PFSK-1 (cell line): ENCODE results near the gene PTAR1.

Experiments
- FOXP2 ChIP-seq: optimal IDR thresholded peaks from 2 replicates; pipeline ENCODE3; 2011; ENCODE audit warnings: borderline replicate concordance, control low read depth, inconsistent platforms; ENCODE audit not compliant: insufficient read depth; ENCODE audit errors: extremely low read length, extremely low read depth
- POLR2AphosphoS5 ChIP-seq: IDR thresholded peaks from 2 replicates; pipeline ENCODE4 v1.6.1; 2012; ENCODE audit warnings: low read depth, mild to moderate bottlenecking, control low read depth, low read length, moderate library complexity
- SIN3A ChIP-seq: IDR thresholded peaks from 2 replicates; pipeline ENCODE4 v1.6.1; 2012; ENCODE audit warnings: mild to moderate bottlenecking, low read length, moderate library complexity, borderline replicate concordance; ENCODE audit not compliant: insufficient read depth
- TAF1 ChIP-seq: IDR thresholded peaks from 2 replicates; pipeline ENCODE4 v1.6.1; 2012; ENCODE audit warnings: low read length, control low read depth, borderline replicate concordance; ENCODE audit not compliant: insufficient read depth
- TF ChIP-seq, protein P1 (sequence below), 2 experiments: IDR thresholded peaks; 2 replicates each; pipeline versions ENCODE4 v1.6.1 to v1.8.0; 2011 to 2012; ENCODE audit warnings: low read depth in 2 of 2, low read length in 2 of 2, control low read depth in 1 of 2, inconsistent platforms in 1 of 2, mild to moderate bottlenecking in 1 of 2, moderate library complexity in 1 of 2; ENCODE audit not compliant: insufficient read depth in 1 of 2

Gene PTAR1

DNA sequence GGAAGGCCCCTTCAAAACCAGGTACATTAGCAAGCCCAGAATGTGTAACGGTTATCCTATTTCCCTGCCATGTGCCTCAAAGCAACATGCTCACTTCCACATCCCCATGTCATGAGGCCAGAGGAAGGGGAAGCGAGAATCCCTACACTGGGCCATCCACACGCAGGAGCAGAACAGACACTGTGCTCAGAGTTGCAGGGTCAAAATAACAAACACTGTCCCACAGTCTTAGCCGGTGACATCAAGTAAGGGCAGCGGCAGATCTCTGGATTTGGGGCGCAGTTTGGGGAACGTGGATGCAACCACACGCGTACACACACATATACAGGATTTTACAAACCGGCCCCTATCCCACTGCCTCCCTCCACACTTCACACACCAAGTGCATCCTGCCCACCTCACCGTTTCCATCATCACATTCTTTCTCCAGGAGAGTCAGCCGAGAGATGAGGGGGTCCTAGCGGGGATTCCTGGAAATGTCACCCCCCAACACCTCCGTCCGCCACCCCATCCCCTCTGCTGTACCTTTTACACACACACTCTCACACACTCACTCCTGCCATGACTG, 88.4 kb downstream of the PTAR1 start:
- TF ChIP-seq FOXP2 (no peak), SIN3A (no peak), TAF1 (no peak), POLR2AphosphoS5 (no peak)
- TF ChIP-seq, protein P1, sequence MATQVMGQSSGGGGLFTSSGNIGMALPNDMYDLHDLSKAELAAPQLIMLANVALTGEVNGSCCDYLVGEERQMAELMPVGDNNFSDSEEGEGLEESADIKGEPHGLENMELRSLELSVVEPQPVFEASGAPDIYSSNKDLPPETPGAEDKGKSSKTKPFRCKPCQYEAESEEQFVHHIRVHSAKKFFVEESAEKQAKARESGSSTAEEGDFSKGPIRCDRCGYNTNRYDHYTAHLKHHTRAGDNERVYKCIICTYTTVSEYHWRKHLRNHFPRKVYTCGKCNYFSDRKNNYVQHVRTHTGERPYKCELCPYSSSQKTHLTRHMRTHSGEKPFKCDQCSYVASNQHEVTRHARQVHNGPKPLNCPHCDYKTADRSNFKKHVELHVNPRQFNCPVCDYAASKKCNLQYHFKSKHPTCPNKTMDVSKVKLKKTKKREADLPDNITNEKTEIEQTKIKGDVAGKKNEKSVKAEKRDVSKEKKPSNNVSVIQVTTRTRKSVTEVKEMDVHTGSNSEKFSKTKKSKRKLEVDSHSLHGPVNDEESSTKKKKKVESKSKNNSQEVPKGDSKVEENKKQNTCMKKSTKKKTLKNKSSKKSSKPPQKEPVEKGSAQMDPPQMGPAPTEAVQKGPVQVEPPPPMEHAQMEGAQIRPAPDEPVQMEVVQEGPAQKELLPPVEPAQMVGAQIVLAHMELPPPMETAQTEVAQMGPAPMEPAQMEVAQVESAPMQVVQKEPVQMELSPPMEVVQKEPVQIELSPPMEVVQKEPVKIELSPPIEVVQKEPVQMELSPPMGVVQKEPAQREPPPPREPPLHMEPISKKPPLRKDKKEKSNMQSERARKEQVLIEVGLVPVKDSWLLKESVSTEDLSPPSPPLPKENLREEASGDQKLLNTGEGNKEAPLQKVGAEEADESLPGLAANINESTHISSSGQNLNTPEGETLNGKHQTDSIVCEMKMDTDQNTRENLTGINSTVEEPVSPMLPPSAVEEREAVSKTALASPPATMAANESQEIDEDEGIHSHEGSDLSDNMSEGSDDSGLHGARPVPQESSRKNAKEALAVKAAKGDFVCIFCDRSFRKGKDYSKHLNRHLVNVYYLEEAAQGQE (IDR thresholded peaks at IDR 0.05; ENCODE audit: insufficient read depth in 1 of 2, low read depth in 2 of 2, low read length in 2 of 2), result no peak

DNA sequence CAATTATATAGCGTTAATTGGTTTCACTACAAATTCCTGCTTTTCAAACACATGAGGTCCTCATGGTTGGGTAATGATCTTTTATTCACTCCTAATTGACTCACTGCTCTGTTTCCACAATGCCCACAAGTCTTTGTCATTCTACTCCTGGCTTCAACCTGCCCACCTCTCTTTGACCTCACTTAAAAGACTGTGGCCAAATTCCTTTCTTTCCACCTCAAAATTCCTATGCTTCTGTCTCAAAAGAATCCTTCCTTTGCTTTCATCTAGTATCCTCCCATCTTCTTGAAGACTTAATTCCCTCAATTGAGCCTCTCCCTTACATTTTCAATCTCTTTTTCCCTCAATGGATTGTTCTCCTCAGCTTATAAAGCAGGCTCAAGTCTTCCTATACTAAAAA, 92.5 kb downstream of the PTAR1 start:
- TF ChIP-seq POLR2AphosphoS5 (no peak), FOXP2 (no peak), SIN3A (no peak), TAF1 (no peak)
- TF ChIP-seq, protein P1 (IDR thresholded peaks at IDR 0.05; ENCODE audit: insufficient read depth in 1 of 2, low read depth in 2 of 2, low read length in 2 of 2), result no peak

GRCh38 chr9:69660304-69660703, 99.5 kb downstream of the PTAR1 start:
- TF ChIP-seq SIN3A (no peak), TAF1 (no peak), POLR2AphosphoS5 (no peak), FOXP2 (no peak)
- TF ChIP-seq, protein P1 (IDR thresholded peaks at IDR 0.05; ENCODE audit: insufficient read depth in 1 of 2, low read depth in 2 of 2, low read length in 2 of 2), result no peak
